Activated T-helper 1 cell treated with anti-CD3 and anti-CD28 coated beads, Interleukin-12 subunit alpha, Interleukin-12 subunit beta, Interleukin-2, Interleukin-4 antibody, amounts not matched to agents 30 ng/mL and 10 ng/mL and 1 ng/mL, durations not matched to agents 14 hours and 24 hours and 36 hours (primary cell): ENCODE results near the gene CLEC16A. TPM values are rescaled to one million over a fixed set of nuclear protein-coding genes. Genes with fewer than 3 reads are reported as not detected.

ENCODE experiments used
- DNase-seq: peaks from one replicate; pipeline ENCODE4 v3.0.0; 2021; ENCODE audit warnings: low spot score
- H3K27ac Mint-ChIP-seq: one replicate; pipeline ENCODE4 v1.8.0; 2021; ENCODE audit warnings: mild to moderate bottlenecking, mixed read lengths
- H3K27me3 Mint-ChIP-seq: one replicate; pipeline ENCODE4 v1.8.0; 2022; ENCODE audit warnings: mild to moderate bottlenecking, moderate library complexity, mixed read lengths; ENCODE audit not compliant: insufficient read depth
- H3K36me3 Mint-ChIP-seq: one replicate; pipeline ENCODE4 v1.8.0; 2021; ENCODE audit warnings: low read depth, mixed read lengths
- H3K4me1 Mint-ChIP-seq: one replicate; pipeline ENCODE4 v1.8.0; 2021; ENCODE audit warnings: low read depth, mixed read lengths
- H3K4me3 Mint-ChIP-seq: one replicate; pipeline ENCODE4 v1.8.0; 2021; ENCODE audit warnings: mild to moderate bottlenecking, moderate library complexity, mixed read lengths
- H3K9me3 Mint-ChIP-seq: one replicate; pipeline ENCODE4 v1.8.0; 2021; ENCODE audit warnings: mixed read lengths
- intact Hi-C: fragments of 100-400 bp; cut with micrococcal nuclease; formaldehyde crosslinking; loops from one replicate; pipeline ENCODE4 v1.15.1; 2024
- total RNA-seq: library from RNA; stranded (reverse); gene quantifications from 2 replicates; pipeline ENCODE4 v1.2.3, GENCODE V29; 2022

The CLEC16A gene, protein sequence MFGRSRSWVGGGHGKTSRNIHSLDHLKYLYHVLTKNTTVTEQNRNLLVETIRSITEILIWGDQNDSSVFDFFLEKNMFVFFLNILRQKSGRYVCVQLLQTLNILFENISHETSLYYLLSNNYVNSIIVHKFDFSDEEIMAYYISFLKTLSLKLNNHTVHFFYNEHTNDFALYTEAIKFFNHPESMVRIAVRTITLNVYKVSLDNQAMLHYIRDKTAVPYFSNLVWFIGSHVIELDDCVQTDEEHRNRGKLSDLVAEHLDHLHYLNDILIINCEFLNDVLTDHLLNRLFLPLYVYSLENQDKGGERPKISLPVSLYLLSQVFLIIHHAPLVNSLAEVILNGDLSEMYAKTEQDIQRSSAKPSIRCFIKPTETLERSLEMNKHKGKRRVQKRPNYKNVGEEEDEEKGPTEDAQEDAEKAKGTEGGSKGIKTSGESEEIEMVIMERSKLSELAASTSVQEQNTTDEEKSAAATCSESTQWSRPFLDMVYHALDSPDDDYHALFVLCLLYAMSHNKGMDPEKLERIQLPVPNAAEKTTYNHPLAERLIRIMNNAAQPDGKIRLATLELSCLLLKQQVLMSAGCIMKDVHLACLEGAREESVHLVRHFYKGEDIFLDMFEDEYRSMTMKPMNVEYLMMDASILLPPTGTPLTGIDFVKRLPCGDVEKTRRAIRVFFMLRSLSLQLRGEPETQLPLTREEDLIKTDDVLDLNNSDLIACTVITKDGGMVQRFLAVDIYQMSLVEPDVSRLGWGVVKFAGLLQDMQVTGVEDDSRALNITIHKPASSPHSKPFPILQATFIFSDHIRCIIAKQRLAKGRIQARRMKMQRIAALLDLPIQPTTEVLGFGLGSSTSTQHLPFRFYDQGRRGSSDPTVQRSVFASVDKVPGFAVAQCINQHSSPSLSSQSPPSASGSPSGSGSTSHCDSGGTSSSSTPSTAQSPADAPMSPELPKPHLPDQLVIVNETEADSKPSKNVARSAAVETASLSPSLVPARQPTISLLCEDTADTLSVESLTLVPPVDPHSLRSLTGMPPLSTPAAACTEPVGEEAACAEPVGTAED
- 36.3 and 37.4 TPM in 2 replicates for total RNA-seq

DNA sequence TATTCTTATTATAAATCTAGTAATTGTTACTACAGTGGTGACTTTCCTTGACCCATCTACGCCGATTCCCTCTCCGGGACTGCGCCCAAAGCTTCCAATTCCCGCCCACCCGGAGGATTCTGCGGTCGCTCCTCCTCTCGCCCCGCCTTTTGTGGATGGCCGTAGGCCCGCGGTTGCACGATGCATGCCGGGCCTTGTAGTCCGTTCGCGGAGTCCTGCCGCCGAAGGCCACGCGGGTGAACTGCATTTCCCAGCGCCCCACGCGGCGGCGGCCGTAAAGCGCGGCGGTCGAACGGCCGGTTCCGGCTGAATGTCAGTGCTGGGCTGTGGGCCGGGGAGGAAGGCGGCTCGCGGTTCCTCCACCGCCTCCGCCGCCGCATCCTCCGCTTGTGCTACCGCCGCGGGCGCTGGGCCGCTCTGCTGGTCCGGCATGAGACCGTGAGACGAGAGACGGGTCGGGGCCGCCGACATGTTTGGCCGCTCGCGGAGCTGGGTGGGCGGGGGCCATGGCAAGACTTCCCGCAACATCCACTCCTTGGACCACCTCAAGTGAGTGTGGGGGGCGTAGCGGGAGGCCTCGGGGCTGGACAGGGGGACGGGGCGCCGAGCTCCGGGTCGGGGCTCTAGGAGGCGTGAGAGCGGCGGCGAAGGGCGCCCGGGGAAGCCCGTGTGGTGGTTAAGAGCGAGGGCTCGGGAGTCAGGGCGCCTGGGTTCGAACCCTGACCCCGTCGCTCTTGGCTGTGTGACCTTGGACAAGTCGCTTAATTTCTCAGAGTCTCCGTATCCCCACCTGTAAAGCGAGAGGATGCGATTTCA, at the start of gene CLEC16A:
CLEC16A (plus strand) TSS at position 316 of the 816 bp plus-strand sequence; CDS start at position 470, 154 bp downstream.
- Mint-ChIP-seq H3K9me3 (no peaks in the 10 kb centered on the region), H3K4me1 (peaks cover 56% of the 10 kb centered on the region), H3K36me3 (peaks cover 13% of the 10 kb centered on the region), H3K27me3 (no peaks in the 10 kb centered on the region), H3K4me3 (peak within 1 kb of the TSS; percentile 91), H3K27ac (peak within 1 kb of the TSS; percentile 80)
- DNase-seq, result peak; percentile 97
- intact Hi-C loops, result loop anchor here (1.0 to 10.0 kb wide), 11 partner anchors 20 to 1852 kb away; partner anchors contain the start of genes ATF7IP2, HAPSTR1, RMI2 and RSL1D1

DNA sequence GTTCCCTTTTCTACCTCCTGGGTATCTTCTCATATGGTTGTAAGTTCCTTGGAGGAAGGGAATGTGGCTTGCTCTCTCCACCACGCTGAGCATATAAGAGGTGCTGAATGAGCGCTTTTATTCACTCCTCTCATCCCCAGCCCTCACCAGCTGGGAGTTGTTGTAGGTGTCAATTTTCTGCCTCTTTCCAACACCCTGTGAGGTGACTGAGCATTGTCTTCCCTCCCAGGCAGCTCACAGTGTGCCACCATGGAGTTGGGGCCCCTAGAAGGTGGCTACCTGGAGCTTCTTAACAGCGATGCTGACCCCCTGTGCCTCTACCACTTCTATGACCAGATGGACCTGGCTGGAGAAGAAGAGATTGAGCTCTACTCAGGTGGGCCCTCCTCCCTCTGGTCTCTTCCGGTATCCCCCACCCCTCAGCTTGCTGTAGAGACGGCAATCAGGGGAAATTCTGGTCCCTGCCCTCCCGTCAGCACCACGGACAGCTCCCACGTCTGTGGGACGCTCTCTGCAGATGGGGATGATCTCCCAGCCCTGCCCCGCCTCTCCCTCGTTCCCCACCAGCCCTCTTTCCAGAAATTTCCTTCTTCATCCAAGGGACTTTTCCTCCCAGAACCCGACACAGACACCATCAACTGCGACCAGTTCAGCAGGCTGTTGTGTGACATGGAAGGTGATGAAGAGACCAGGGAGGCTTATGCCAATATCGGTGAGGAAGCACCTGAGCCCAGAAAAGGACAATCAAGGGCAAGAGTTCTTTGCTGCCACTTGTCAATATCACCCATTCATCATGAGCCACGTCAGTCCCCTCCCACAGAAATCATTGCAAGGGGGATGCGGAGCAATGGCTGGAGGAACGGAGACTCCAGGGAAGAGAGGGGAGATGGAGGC, 49.1 kb upstream of the CLEC16A start:
- Mint-ChIP-seq H3K27ac (no peak overlapping the region), H3K4me1 (no peaks in the 10 kb centered on the region), H3K27me3 (peaks cover 1% of the 10 kb centered on the region), H3K4me3 (no peak overlapping the region), H3K9me3 (no peaks in the 10 kb centered on the region), H3K36me3 (peaks cover 18% of the 10 kb centered on the region)
- intact Hi-C loops, result no loop called here
- DNase-seq, result no peak

DNA sequence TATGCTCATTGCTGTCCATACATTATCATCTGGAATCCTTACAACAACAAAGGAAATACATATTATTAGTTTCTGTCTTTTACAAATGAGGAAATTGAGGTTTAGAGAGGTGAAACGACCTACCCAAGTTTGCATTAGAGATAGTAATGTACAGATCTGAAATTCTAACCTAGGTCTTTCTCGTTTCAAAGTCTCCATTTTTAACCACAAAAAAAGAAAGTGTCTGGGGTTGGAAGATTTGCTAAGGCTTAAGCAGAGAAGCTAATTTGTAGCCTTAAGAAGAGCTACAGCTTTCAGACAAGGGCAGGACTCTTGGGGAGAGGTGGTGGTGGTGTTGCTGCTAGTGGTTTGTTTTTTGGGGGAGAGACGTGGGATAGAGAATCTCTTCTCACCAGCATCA, 48.2 kb upstream of the CLEC16A start:
- H3K9me3 Mint-ChIP-seq, result no peaks in the 10 kb centered on the region
- no peaks in the 10 kb centered on the region for H3K4me1 Mint-ChIP-seq
- peaks cover 17% of the 10 kb centered on the region for H3K36me3 Mint-ChIP-seq
- DNase-seq, result no peak
- H3K27ac Mint-ChIP-seq, result no peak overlapping the region
- H3K4me3 Mint-ChIP-seq, result no peak overlapping the region
- H3K27me3 Mint-ChIP-seq, result peaks cover 1% of the 10 kb centered on the region
- intact Hi-C loops, result no loop called here

DNA sequence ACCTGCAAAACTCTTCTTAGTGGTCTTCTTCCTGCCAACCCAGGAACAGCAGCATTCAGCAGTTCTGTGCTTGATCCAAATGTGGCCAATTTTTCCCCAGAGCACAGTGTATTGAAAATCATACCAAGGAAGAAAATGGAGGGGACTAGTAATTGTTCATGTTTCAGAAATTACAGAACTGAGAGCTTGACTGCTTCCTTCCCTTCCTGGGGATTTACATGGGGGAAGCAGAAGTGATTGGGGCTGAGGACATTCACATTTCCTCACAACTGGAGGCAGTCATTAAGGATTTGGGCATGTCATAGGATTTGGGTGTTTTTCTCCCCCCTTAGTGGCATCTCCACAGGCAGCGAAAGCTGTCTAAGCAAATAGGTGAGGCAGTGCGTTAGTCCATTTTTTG, 47.6 kb upstream of the CLEC16A start:
- Mint-ChIP-seq H3K4me3 (no peak overlapping the region), H3K9me3 (no peaks in the 10 kb centered on the region)
- intact Hi-C loops, result no loop called here

DNA sequence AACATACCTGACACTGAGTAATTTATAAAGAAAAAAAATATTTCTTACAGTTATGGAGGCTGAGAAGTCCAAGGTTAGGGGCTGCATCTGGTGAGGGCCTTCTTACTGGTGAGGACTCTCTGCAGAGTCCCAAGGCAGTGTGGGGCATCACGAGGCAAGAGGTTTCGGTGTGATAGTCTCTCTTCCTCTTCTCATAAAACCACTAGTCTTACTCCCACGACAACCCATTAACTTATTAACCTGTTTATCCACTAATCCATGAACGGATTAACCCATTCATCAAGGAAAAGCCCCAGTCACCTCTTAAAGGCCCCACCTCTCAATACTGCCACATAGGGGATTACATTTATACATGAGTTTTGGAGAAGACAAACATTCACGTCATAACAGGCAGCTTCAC, 47.2 kb upstream of the CLEC16A start:
- Mint-ChIP-seq H3K36me3 (peaks cover 17% of the 10 kb centered on the region), H3K27me3 (peaks cover 1% of the 10 kb centered on the region), H3K9me3 (no peaks in the 10 kb centered on the region), H3K27ac (no peak overlapping the region), H3K4me1 (no peaks in the 10 kb centered on the region), H3K4me3 (no peak overlapping the region)
- no peak for DNase-seq
- intact Hi-C loops, result no loop called here

More for the DNA sequence above, 47.6 kb upstream of the CLEC16A start:
- Mint-ChIP-seq H3K27ac (no peak overlapping the region), H3K27me3 (peaks cover 1% of the 10 kb centered on the region), H3K4me1 (no peaks in the 10 kb centered on the region), H3K36me3 (peaks cover 17% of the 10 kb centered on the region)
- DNase-seq, result no peak

DNA sequence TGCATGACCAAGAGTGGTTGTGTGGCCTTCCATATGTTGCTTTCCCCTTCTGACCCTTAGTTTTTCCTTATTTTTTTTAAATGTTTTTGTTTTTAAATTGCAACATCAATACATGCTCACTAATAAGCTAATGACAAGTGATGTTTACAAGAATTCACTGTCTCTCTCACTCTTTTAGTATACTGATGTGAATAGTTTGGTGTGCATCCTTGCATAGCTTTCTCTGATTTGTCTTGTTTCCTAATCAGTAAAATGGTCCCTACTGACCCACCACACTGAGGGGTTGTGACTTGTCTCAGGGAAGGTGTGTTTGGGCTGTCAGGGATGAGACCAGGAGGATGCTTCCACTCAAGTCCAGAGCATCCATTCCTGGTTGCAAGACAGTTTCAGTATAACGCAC, 41.4 kb upstream of the CLEC16A start:
- DNase-seq, result no peak
- no peak overlapping the region for H3K27ac Mint-ChIP-seq
- intact Hi-C loops, result no loop called here
- no peaks in the 10 kb centered on the region for H3K4me1 Mint-ChIP-seq
- peaks cover 24% of the 10 kb centered on the region for H3K36me3 Mint-ChIP-seq
- H3K9me3 Mint-ChIP-seq, result no peaks in the 10 kb centered on the region
- H3K27me3 Mint-ChIP-seq, result no peaks in the 10 kb centered on the region
- no peak overlapping the region for H3K4me3 Mint-ChIP-seq

DNA sequence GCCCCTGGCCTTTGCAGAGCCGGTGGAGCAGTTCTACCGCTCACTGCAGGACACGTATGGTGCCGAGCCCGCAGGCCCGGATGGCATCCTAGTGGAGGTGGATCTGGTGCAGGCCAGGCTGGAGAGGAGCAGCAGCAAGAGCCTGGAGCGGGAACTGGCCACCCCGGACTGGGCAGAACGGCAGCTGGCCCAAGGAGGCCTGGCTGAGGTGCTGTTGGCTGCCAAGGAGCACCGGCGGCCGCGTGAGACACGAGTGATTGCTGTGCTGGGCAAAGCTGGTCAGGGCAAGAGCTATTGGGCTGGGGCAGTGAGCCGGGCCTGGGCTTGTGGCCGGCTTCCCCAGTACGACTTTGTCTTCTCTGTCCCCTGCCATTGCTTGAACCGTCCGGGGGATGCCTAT, 37.9 kb upstream of the CLEC16A start:
- Mint-ChIP-seq H3K27me3 (peaks cover 4% of the 10 kb centered on the region), H3K4me1 (no peaks in the 10 kb centered on the region), H3K4me3 (no peak overlapping the region), H3K27ac (no peak overlapping the region), H3K36me3 (peaks cover 23% of the 10 kb centered on the region), H3K9me3 (no peaks in the 10 kb centered on the region)
- intact Hi-C loops, result no loop called here
- no peak for DNase-seq

DNA sequence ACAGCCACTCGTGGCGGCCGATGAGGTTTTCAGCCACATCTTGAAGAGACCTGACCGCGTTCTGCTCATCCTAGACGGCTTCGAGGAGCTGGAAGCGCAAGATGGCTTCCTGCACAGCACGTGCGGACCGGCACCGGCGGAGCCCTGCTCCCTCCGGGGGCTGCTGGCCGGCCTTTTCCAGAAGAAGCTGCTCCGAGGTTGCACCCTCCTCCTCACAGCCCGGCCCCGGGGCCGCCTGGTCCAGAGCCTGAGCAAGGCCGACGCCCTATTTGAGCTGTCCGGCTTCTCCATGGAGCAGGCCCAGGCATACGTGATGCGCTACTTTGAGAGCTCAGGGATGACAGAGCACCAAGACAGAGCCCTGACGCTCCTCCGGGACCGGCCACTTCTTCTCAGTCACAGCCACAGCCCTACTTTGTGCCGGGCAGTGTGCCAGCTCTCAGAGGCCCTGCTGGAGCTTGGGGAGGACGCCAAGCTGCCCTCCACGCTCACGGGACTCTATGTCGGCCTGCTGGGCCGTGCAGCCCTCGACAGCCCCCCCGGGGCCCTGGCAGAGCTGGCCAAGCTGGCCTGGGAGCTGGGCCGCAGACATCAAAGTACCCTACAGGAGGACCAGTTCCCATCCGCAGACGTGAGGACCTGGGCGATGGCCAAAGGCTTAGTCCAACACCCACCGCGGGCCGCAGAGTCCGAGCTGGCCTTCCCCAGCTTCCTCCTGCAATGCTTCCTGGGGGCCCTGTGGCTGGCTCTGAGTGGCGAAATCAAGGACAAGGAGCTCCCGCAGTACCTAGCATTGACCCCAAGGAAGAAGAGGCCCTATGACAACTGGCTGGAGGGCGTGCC, 37.2 kb upstream of the CLEC16A start:
- H3K36me3 Mint-ChIP-seq, result peaks cover 23% of the 10 kb centered on the region
- H3K27ac Mint-ChIP-seq, result no peak overlapping the region
- H3K4me1 Mint-ChIP-seq, result no peaks in the 10 kb centered on the region
- intact Hi-C loops, result no loop called here
- H3K4me3 Mint-ChIP-seq, result no peak overlapping the region
- H3K27me3 Mint-ChIP-seq, result peaks cover 4% of the 10 kb centered on the region
- DNase-seq, result no peak
- no peaks in the 10 kb centered on the region for H3K9me3 Mint-ChIP-seq

DNA sequence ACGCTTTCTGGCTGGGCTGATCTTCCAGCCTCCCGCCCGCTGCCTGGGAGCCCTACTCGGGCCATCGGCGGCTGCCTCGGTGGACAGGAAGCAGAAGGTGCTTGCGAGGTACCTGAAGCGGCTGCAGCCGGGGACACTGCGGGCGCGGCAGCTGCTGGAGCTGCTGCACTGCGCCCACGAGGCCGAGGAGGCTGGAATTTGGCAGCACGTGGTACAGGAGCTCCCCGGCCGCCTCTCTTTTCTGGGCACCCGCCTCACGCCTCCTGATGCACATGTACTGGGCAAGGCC, 36.7 kb upstream of the CLEC16A start:
- Mint-ChIP-seq H3K9me3 (no peaks in the 10 kb centered on the region), H3K4me3 (no peak overlapping the region), H3K36me3 (peaks cover 21% of the 10 kb centered on the region), H3K27me3 (peaks cover 4% of the 10 kb centered on the region), H3K4me1 (no peaks in the 10 kb centered on the region), H3K27ac (no peak overlapping the region)
- intact Hi-C loops, result no loop called here
- no peak for DNase-seq

DNA sequence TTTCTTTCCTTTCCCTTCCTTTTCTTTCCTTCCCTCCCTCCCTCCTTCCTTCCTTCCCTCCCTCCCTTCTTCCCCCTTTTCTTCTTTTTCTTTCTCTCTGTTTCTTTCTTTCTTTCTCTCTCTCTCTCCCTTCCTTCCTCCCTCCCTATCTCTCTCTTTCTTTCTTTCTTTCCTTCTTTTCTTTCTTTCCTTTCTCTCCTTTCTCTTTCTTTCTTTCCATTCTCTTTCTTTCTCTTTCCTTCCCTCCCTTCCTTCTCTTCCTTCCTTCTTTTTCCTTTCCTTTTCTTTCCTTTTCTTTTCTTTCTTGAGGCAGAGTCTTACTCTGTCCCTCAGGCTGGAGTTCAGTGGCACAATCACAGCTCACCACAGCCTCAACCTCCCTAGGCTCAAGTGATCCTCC, 33.1 kb upstream of the CLEC16A start:
- no peak for DNase-seq
- Mint-ChIP-seq H3K4me3 (no peak overlapping the region), H3K9me3 (no peaks in the 10 kb centered on the region), H3K27me3 (peaks cover 4% of the 10 kb centered on the region), H3K27ac (no peak overlapping the region), H3K4me1 (peaks cover 9% of the 10 kb centered on the region), H3K36me3 (peaks cover 17% of the 10 kb centered on the region)
- intact Hi-C loops, result loop anchor here (10.0 kb wide), 1 partner anchor 596 kb away; no protein-coding TSS in a partner anchor

DNA sequence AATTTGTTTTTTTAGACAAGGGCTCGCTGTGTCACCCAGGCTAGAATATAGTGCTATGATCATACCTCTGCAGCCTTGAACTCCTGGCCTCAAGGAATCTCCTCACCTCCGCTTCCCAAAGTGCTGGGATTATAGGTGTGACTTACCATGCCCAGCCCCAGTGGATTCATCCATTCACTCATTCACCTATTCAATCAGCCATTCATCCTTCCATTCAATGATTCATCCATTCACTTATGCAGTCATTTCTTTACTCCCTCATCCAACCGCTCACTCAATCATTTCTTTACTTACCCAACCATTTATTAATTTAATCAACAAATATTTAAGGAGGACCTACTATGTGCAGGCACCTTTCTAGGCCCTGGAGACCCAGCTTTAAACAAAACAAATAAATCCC, 27.8 kb upstream of the CLEC16A start:
- Mint-ChIP-seq H3K27ac (peak overlapping the region; percentile 26), H3K27me3 (no peaks in the 10 kb centered on the region), H3K4me1 (peaks cover 30% of the 10 kb centered on the region), H3K4me3 (no peak overlapping the region), H3K36me3 (peaks cover 16% of the 10 kb centered on the region), H3K9me3 (no peaks in the 10 kb centered on the region)
- DNase-seq, result no peak
- intact Hi-C loops, result loop anchor here (2.0 to 10.0 kb wide), 3 partner anchors 46 to 659 kb away; no protein-coding TSS in a partner anchor
